Epithelial cell of proximal tubule (primary cell): Measurements from ENCODE around the gene SEMA6D. TPM values are rescaled to one million over a fixed set of nuclear protein-coding genes. Genes with fewer than 3 reads are reported as not detected.

Source experiments
- DNase-seq: peaks from one replicate; pipeline ENCODE4 v3.0.0-alpha.2; 2011; ENCODE audit warnings: low read depth
- H3K4me3 ChIP-seq: 2 replicates; pipeline ENCODE4 v1.5.1; 2011; ENCODE audit warnings: low read depth, mild to moderate bottlenecking, low read length
- CTCF ChIP-seq: conservative IDR thresholded peaks from 2 replicates; pipeline ENCODE4 v1.5.1; 2012; ENCODE audit warnings: low read depth, mild to moderate bottlenecking, low read length
- total RNA-seq: library from RNA; depleted of rRNA; stranded (reverse); fragments of >200 nt; gene quantifications from 2 replicates; pipeline ENCODE4 v1.2.3, GENCODE V29; 2015

SEMA6D gene
- total RNA-seq, 1 donor from 2014 or later = 2.6 TPM

- TF ChIP-seq CTCF = no peak
- no peak overlapping the region for H3K4me3 ChIP-seq
- DNase-seq = no peak
Observed at GRCh38 chr15:47742334-47742733, 25.0 kb downstream of the SEMA6D start.

- no peak for TF ChIP-seq CTCF
- H3K4me3 ChIP-seq = no peak overlapping the region
- no peak for DNase-seq
Observed at GRCh38 chr15:47742742-47743141, 25.4 kb downstream of the SEMA6D start.

- no peak for TF ChIP-seq CTCF
- H3K4me3 ChIP-seq = no peak overlapping the region
- no peak for DNase-seq
Observed at GRCh38 chr15:47743385-47743784, 26.1 kb downstream of the SEMA6D start.

- TF ChIP-seq CTCF = no peak
- no peak for DNase-seq
- no peak overlapping the region for H3K4me3 ChIP-seq
Observed at GRCh38 chr15:47743886-47744285, 26.6 kb downstream of the SEMA6D start.

GRCh38 chr15:47744496-47744895, 27.2 kb downstream of the SEMA6D start:
- no peak overlapping the region for H3K4me3 ChIP-seq
- no peak for TF ChIP-seq CTCF
- DNase-seq = no peak

- H3K4me3 ChIP-seq = no peak overlapping the region
- no peak for DNase-seq
- TF ChIP-seq CTCF = no peak
Observed at GRCh38 chr15:47744973-47745372, 27.7 kb downstream of the SEMA6D start.

- no peak overlapping the region for H3K4me3 ChIP-seq
- no peak for TF ChIP-seq CTCF
- DNase-seq = no peak
Observed at GRCh38 chr15:47746516-47746915, 29.2 kb downstream of the SEMA6D start.
